GM18951 (cell line): ENCODE measurements around the gene SOS2.

ENCODE experiments used
- POLR2A ChIP-seq: IDR thresholded peaks from 4 replicates; pipeline ENCODE4 v1.6.1; 2011; ENCODE audit warnings: mild to moderate bottlenecking; ENCODE audit not compliant: insufficient read length, insufficient read depth; ENCODE audit errors: extremely low read depth
- in situ Hi-C: fragments of 300-500 bp; cut with MboI; formaldehyde crosslinking; loops from one replicate; pipeline ENCODE4 v1.12.0; 2022; ENCODE audit warnings: low sequenced_read_pairs, mixed read lengths, inconsistent platforms; ENCODE audit not compliant: unreplicated experiment

Gene SOS2

DNA sequence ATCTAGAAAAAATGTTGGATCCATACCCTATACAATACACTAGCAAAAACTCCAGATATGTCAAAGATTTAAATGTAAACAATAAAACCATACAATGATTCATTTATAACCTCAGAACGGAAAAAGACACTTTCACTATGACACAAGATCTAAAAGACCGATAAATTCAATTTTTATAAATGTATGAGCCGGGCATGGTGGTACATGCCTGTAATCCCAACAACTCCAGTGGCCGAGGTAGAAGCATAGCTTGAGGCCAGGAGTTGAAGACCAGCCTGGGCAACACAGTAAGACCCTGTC is 2.5 kb upstream of the SOS2 start:
- in situ Hi-C loops: no loop called here
- no peak for TF ChIP-seq POLR2A

DNA sequence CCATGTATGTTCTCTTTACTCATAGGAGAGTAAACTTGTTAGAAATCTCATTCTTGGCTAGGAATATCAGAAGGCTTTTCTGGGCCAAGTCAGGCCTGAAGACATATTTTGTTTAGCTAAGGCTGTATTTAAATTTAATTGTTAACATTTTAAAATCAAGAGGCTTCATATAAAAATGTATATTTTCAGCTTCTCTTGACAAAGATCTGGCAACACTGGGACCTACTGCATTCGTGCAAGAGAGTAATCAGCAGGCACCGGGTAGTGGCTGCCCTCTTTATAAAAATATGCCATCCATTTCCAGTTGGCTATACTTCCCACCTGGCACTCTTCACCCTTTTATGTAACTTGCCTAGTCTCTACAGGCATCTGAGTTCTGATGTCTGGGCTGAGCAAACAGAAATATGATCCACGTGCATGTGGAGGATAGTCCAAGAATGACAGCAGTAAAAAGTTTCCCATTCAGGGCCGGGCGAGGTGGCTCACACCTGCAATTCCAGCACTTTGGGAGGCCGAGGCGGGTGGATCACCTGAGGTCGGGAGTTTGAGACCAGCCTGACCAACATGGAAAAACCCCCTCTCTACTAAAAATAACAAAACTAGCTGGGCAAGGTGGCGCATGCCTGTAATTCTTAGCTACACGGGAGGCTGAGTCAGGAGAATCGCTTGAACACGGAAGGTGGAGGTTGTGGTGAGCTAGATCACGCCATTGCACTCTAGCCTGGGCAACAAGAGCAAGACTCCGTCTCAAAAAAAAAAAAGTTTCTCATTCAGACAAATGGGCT is 2.0 kb upstream of the SOS2 start:
- no peak for TF ChIP-seq POLR2A
- in situ Hi-C loops: no loop called here

- in situ Hi-C loops: no loop called here
- TF ChIP-seq POLR2A: no peak
These were observed 881 bp upstream of the SOS2 start for GRCh38 chr14:50232276-50232642.

DNA sequence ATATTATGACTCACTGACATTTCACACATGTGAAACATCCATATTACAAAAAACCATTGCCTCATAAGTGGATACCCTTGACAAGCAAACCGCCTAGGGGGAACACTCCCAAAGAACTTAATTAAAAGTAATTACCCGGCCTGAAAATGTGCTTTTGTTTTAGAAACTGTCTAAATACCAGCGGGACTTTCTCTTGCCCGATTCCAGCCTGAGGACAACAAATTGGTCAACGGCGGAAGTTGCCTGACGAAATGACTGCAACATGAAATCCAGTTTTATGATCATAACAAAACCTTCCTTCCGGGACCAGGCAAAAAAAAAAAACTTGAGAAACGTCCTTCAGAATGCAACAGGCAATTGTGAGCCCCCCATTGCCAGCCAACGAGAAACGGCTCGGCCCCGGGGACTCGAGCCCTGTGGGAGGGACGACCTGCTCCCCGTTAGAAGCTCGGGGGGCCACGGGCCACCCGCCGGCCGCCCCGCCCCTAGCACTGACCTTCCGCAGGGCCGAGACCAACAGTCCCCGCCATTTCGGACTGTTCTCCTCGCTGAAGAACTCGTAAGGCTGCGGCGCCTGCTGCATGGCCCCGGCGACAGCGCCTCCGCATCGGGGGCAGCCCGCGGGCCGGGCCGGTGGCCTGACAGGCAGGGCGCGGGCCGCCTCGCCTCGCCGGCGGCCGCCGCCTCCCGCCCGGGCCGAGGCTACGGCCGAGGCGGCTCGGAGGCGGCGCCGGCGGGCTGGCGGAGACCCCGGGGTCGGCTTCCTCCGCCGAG is 490 bp downstream of the SOS2 start:
- in situ Hi-C loops: no loop called here
- no peak for TF ChIP-seq POLR2A

DNA sequence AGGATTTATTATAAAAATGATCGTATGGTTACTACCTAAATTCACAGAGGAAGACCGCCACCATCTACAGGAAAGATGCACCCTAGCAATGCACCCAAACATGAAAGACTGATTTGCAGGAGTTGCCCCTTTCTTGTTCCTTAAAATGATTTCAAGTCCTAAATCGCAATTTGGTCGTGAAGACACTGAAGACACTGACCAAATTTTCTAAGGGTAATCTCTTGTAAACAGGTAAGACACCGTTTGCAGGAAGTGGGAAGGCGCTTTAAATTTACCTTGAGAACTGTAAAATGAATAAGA is 1.0 kb downstream of the SOS2 start:
- no peak for TF ChIP-seq POLR2A

GRCh38 chr14:50229681-50230080 is 1.7 kb downstream of the SOS2 start:
- in situ Hi-C loops: no loop called here
- TF ChIP-seq POLR2A: no peak

More for the DNA sequence above, 1.0 kb downstream of the SOS2 start:
- in situ Hi-C loops: no loop called here

- no peak for TF ChIP-seq POLR2A
- in situ Hi-C loops: no loop called here
These were observed 3.1 kb downstream of the SOS2 start for GRCh38 chr14:50228313-50228712.

- TF ChIP-seq POLR2A: no peak
- in situ Hi-C loops: no loop called here
These were observed 5.4 kb downstream of the SOS2 start for GRCh38 chr14:50225974-50226297.

- in situ Hi-C loops: no loop called here
- TF ChIP-seq POLR2A: no peak
These were observed 6.1 kb downstream of the SOS2 start for GRCh38 chr14:50225067-50225973.

DNA sequence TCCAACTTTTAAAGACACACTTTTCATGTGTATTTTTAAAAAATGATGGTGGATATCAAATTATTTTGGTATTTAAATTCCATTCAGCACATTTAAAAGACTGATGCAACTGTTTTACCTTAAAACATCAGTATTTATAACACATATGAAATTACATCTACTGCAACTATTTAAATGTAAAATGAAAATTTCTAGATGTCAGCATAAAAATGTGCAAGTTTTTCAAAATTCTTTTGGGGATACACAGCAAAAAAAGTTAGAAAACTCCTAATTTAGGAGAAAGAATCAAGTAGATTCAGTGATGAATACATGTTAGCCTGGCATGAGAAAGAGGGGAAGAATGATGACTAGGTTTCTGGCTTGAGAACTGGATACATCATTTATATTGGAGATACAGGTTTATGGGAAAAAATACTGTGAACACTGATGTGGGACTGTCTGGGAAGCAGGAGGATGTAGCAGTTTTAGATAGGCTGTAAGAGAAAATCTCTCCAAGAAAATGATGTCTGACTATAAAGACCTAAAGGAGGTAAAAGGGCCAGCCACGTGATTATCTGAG is 9.2 kb downstream of the SOS2 start:
- in situ Hi-C loops: no loop called here
- TF ChIP-seq POLR2A: no peak

GRCh38 chr14:50218501-50218900 is 12.9 kb downstream of the SOS2 start:
- in situ Hi-C loops: no loop called here
- no peak for TF ChIP-seq POLR2A

DNA sequence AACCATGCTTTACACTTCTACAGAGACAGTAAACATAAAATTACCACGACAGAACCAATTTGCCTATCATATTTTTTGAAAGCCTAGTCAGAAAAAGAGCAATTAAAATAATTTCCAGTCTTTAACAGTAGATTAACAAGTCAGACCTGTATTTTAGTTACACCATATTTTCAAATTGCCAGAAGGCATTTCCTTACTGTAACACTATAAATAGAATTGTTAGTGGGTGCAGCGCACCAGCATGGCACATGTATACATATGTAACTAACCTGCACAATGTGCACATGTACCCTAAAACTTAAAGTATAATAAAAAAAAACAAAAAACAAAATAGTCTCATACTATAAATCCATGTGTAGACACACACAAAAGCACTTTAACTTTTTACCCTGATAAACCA is 16.0 kb downstream of the SOS2 start:
- TF ChIP-seq POLR2A: no peak
- in situ Hi-C loops: no loop called here

- no peak for TF ChIP-seq POLR2A
- in situ Hi-C loops: no loop called here
These were observed 17.6 kb downstream of the SOS2 start for GRCh38 chr14:50213795-50214194.

GRCh38 chr14:50212726-50213125 is 18.7 kb downstream of the SOS2 start:
- no peak for TF ChIP-seq POLR2A
- in situ Hi-C loops: no loop called here

GRCh38 chr14:50210074-50210473 is 21.3 kb downstream of the SOS2 start:
- in situ Hi-C loops: no loop called here
- no peak for TF ChIP-seq POLR2A
